RWPE1 (cell line): Measurements from ENCODE around the gene PIM3.

ENCODE experiments used
- CTCF ChIA-PET: fragments of 350-600 bp; sonication (Branson Sonifier 250); formaldehyde crosslinking; extraction: SDS; loops from one replicate; lab custom pipeline; 2021; lab: Yijun Ruan, JAX
- POLR2A ChIA-PET: fragments of 400-600 bp; formaldehyde crosslinking; extraction: SDS; loops from one replicate; lab custom pipeline; 2020; ENCODE audit warnings: antibody characterized with exemption; ENCODE audit not compliant: low non-redundant PET; lab: Yijun Ruan, JAX
- DNase-seq: peaks from one replicate; pipeline ENCODE4 v3.0.0; 2012; ENCODE audit warnings: low spot score
- H3K27ac ChIP-seq: fragments of 450-650 bp; 2 replicates; pipeline ENCODE4 v1.5.1; 2017
- CTCF ChIP-seq: fragments of 450-650 bp; conservative IDR thresholded peaks from 2 replicates; pipeline ENCODE4 v1.5.1; 2017; ENCODE audit warnings: low read depth, mild to moderate bottlenecking

PIM3 gene

GRCh38 chr22:49999946-50000586 is 39.5 kb downstream of the PIM3 start:
- CTCF ChIA-PET, result no interaction called here
- POLR2A ChIA-PET, result no interaction called here

GRCh38 chr22:50000587-50001387 is 40.2 kb downstream of the PIM3 start:
- ChIA-PET CTCF (no interaction called here), POLR2A (no interaction called here)
- TF ChIP-seq CTCF, result no peak
- no peak overlapping the region for H3K27ac ChIP-seq
- no peak for DNase-seq

More at GRCh38 chr22:49999946-50000586, 39.5 kb downstream of the PIM3 start:
- no peak for TF ChIP-seq CTCF
- DNase-seq, result no peak
- H3K27ac ChIP-seq, result no peak overlapping the region

GRCh38 chr22:50001388-50002231 is 41.0 kb downstream of the PIM3 start:
- DNase-seq, result no peak
- no peak for TF ChIP-seq CTCF
- no peak overlapping the region for H3K27ac ChIP-seq
- CTCF ChIA-PET, result no interaction called here
- POLR2A ChIA-PET, result no interaction called here

- ChIA-PET POLR2A (no interaction called here), CTCF (no interaction called here)
- H3K27ac ChIP-seq, result no peak overlapping the region
- TF ChIP-seq CTCF, result no peak
- no peak for DNase-seq
Measured at GRCh38 chr22:50002791-50003190, 42.2 kb downstream of the PIM3 start.

- POLR2A ChIA-PET, result no interaction called here
- no peak for DNase-seq
- CTCF ChIA-PET, result no interaction called here
Measured at GRCh38 chr22:50004918-50005317, 44.3 kb downstream of the PIM3 start.

More at GRCh38 chr22:50004918-50005317, 44.3 kb downstream of the PIM3 start:
- no peak overlapping the region for H3K27ac ChIP-seq
- TF ChIP-seq CTCF, result no peak
